ENCODE measurements around the gene CMTM2.
"Not testable (repeated sequence)": the region's sequence is repeated elsewhere in the genome, so short reads cannot be mapped to it uniquely, and the experiment has no call there.

Gene CMTM2

DNA sequence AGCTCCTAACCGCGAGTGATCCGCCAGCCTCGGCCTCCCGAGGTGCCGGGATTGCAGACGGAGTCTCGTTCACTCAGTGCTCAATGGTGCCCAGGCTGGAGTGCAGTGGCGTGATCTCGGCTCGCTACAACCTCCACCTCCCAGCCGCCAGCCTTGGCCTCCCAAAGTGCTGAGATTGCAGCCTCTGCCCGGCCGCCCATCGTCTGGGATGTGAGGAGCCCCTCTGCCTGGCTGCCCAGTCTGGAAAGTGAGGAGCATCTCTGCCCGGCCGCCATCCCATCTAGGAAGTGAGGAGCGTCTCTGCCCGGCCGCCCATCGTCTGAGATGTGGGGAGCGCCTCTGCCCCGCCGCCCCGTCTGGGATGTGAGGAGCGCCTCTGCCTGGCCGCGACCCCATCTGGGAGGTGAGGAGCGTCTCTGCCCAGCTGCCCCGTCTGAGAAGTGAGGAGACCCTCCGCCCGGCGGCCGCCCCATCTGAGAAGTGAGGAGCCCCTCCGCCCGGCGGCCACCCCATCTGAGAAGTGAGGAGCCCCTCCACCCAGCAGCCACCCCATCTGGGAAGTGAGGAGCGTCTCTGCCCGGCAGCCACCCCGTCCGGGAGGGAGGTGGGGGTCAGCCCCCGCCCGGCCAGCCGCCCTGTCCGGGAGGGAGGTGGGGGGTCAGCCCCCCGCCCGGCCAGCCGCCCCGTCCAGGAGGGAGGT lies 51.4 kb downstream of the CMTM2 start:
- not testable (repeated sequence) for DNase-seq (ENCODE audit: low read depth in 2 of 2)

DNA sequence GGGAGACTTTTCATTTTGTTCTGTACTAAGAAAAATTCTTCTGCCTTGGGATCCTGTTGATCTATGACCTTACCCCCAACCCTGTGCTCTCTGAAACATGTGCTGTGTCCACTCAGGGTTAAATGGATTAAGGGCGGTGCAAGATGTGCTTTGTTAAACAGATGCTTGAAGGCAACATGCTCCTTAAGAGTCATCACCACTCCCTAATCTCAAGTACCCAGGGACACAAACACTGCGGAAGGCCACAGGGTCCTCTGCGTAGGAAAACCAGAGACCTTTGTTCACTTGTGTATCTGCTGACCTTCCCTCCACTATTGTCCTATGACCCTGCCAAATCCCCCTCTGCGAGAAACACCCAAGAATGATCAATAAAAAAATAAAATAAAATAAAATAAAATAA lies 52.3 kb downstream of the CMTM2 start:
- not testable (repeated sequence) for DNase-seq (ENCODE audit: low read depth in 2 of 2)

DNA sequence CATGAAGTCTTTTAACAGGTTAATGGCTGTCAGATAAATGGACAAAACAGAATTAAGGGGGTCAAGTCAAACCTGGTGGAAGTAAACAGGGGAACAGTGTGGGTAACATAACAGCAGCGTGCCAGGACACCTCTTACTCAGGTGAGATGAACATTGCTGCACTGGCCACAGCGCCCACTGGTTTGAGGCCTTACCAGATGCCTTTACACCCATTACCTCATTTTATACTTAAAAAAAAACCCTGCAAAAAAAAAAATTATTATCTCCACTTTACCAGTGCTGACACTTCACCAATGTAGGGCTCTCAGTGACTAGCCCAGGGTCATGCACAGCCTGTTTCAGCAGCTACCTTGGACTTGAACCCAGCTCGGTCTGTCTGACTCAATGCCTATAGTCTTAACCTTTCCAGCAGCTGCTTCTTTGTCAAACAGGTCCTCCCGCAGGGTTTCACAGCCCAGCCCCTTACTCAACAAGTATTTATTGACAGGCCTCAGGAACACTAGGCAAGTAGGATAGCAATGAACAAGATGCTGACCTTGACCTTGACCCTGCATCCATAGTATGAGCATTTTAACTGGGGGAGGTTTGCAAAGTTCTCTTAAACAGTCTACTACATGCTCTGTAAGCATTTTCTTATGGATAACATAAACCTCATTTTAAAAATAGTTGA lies 55.4 kb downstream of the CMTM2 start:
- DNase-seq (ENCODE audit: low read depth in 2 of 2) = no peak

DNA sequence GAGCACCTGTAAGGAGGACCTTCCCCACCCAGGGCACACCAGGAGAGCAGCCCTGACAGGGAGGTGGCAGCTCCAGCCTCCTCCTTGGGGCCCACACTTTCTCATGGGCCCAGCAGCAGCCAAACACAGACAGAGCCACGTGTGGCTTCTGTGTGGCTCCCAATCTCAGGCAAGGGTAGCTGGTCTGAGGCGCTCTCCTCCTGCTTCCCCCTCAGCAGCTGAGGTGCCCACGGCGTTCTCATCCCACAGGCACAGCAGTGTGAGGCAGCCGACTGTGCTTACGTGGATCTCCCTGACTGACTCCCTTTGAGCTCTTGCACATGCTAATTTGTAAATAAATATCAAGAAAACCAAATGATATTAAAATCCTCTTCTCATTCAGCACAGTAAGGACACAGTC lies 56.1 kb downstream of the CMTM2 start:
- no peak for DNase-seq (ENCODE audit: low read depth in 2 of 2)

- no peak for DNase-seq (ENCODE audit: low read depth in 2 of 2)
These were observed 56.9 kb downstream of the CMTM2 start for GRCh38 chr16:66636199-66636598.

GRCh38 chr16:66637806-66638205 lies 58.5 kb downstream of the CMTM2 start:
- no peak for DNase-seq (ENCODE audit: low read depth in 2 of 2)

Data from stimulated activated CD8-positive, alpha-beta memory T cell treated with anti-CD3 and anti-CD28 coated beads, Interleukin-7, amount 100 ng/mL, for 1 hour (primary cell).